HG03139 (cell line): ENCODE results near the gene NPB.

ENCODE experiments used
- ATAC-seq: cut with Tn5 transposase; IDR thresholded peaks from one replicate; pipeline ENCODE4 v1.9.1; 2021; ENCODE audit not compliant: unreplicated experiment

The NPB gene

DNA sequence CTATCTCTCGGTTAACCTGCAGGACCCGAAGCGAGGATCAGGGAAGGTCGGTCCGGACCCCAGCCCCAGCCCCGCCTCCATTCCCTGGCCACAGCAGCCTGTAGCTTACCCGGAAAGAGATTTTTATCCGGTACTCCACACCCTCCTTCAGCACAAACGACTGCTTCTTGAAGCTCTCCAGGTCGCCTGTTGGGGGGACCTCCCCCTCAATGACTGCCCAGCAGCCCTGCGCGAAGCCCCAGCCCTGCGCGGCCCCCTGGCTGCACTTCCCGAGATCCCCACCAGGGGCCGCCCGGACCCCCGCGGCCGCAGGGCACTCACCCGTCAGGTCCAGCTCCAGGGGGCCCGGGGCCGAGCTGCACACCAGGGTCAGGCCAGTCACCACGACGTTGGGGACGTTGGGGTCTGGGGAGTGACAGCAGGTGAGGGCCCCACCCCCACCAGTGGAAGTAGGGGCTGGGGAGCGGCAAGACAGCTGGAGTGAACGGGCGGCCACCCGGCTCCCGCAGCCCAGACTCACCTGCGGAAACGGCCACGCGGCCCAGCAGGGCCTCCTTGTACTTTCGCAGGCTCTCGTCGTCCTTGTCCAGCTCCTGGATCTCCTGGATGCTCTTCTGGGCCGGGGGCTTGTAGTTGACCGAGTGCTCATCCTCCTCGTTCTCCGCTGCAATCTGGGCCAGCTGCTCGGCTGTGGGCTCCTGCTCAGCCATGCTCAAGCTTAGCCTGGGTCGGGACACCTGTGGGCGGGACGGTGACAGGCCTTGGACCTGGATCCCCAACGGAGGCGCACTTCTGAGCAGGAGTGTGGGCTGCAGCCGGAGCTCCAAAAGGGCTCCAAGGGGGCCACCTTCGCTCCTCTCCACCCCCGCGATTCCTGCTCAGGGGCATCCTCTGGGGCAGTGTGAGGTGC lies 32.6 kb upstream of the NPB start:
- ATAC-seq: no peak

DNA sequence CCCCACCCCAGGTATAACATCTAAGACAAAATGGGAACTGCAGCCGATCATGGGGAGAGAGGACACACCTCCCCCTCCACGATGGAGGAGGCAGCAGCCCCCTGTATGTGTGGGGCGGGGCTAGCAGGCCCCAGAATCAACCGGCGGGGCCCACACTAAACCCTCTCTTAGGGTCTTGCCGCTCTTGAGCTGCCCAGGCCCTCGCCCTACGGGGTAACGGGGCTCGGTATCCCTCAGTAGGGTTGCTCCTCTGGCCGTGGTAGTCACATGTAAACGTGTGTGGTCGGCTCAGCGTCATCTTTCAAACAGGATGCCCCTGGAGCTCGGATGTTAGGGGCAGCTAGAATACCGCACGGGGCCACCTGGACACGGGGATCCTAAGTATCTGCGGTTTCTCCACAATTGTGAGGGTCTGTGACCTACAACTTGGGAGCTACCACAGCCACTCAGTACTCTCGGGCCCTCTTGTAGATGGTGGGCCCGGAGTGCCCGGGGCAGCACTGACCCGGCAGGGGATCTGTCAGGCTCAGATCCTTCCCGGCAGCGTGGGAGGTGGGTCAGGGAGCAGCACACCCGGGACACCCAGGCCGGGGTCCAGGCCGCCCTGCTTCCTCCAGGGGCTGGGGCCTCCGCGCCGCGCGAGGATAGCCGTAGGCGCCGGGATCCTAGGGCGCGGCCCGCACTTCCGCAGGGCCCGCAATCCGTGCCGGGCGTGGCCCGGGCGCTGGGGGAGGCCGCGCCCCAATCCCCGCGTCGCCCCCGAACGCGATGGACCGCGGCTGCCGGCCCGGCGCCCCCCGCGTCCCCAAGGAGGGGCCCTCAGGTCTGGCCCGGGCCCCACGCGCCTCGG lies 31.7 kb upstream of the NPB start:
- no peak for ATAC-seq

DNA sequence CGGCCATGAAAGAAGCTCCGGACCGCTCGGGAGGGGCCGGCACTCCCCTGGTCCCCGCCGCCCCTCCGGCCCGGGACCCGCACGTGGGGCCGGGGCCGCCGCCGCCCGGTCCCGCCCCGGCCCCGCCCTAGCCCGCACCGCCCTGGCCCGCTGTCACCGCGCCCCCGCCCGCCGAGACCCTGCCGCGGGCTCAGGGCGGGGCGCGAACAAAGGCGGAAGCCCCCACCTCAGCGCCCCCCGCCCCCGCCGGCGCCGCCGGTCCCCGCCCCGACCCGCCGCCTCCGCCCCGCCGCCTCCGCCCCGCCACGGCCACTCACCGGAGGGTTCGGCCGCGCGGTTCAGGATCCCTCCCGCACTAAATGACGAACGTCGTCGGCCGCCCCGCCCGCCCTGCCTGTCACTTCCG lies 31.1 kb upstream of the NPB start, which contains the start of gene ARHGDIA:
ARHGDIA (minus strand) TSS at position 357 of the 406 bp plus-strand sequence. CDS start 1,407 bp downstream, outside the sequence.
- no peak for ATAC-seq

DNA sequence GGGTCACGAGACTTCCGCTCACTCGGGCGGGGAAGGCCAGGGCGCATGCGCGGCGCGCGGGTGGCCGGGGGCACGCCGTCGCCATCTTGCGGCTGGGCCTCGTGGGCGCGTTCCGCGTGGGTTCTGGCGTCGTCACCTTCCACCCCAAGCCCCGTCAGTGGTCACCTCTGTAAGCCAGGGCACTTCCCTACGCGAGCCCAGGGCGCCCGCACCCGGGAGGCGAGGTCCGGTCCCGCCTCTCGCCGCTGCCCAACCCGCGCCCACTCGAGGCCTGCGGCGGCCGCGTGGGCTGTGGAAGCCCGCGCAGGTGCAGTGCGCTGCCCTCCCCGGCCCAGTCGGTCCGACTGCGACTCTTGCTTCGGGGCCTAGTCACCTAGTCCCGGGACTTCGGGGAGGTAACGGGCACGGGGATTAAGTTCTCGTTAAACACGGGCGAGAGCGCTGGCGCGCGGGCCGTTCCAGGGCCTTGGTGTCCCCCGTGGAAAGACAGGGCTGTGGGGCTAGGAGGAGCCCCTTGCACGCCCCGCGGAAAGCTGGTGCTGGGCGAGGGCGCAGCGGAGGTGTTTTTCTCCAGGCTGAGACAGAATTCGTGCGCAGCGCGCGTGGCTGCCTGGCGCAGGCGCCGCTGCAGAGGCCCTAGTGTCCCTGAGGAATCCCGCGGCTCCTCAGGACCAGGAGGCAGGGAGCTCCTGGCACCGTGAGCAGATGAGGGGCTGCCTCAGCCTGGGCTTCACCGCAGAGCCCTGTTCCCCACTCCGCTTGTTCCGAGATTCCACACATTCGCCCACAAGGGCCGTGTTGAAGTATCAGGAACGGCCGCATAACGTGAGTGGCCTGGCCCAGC lies 30.4 kb upstream of the NPB start:
- ATAC-seq: peak; percentile 47

DNA sequence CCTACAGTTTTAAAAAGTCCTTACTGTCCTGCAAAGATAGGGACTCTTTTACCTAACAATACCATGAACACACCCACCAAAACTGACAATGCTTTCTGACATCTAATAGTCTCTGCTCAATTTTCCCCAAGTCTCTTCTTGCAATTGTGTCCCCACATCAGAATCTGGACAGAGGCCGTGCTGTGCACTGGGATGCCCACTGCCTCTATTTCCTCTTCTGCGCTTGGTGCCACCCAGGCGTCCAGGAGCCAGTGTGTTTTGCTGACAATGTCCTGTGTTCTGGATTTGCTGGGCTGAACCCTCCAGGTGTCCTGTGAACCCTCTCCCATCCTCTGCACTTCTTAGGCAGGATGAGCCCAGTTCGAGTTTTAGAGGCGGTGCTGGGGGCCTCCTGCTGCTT lies 24.5 kb upstream of the NPB start:
- no peak for ATAC-seq

DNA sequence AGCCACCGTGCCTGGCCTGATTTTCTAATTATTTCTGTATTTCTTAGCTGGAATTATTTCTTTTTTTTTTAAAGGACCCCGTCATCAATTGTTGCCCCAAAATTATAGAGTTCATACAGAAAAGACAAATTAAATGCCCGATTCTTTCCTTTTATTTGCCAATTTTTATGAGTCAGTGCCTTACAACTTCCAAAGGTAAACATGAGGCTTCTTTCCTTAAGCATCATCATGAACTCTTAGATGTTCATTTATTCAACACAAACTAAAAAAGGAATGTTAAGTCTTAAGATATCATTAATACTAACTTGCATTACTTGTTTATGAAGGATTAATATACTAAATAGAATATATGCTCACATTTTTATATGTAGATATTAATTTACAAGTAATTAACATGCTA lies 23.7 kb upstream of the NPB start:
- no peak for ATAC-seq

DNA sequence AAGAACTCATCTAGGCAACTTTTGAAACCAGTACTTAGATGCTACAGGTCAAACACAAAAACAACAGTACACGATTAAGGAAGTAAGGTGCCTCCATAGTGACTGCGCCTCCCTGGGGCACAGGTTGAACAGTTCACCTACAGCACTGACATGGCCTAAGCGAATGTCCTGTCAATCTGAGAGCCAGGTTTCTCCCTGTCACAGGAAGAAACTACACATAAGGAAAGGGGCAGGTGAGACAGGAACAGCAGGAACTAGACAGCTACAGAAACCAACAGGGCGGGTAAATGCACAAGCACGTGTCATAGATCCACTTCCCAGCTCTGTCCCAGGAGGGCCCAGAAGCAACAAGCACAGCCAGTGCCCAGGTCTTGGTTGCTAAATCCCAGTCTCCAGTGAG lies 22.9 kb upstream of the NPB start:
- no peak for ATAC-seq

DNA sequence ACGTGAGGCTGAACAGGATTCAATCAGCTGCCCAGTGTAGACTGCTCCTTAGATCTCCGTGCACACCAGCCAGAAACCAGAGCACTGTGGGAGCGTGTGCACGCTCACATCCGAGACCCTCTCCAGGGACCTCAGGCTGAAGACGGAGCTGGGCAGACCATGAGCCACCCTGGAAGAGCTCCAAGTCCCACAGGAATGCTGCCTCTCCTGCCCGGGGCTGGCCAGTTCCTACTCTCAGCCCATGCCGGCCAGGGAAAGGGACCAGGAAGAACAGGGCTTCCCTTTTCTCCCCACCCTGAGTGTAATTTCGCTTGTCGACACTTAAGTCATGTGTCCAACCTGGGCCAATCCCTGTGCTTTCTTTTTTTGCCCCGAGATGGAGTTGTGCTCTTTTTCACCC lies 17.5 kb upstream of the NPB start:
- no peak for ATAC-seq

DNA sequence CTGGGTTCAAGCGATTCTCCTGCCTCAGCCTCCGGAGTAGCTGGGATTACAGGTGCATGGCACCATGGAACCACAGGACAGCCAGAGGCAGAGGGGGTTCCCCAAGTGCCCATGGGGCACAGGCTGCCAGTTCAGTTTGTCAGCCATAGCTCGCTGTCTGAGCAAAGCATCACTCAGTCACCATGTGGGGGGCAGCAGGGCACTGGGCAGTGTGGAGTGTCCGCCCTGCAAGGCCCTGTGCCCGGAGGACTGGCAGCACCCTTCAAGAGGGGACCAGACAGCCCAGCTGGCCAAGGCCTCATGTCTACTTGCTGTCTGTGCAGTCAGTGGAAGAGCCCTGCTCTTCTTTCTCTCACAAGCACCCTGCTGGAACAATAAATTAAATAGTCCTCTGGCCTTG lies 17.1 kb upstream of the NPB start:
- no peak for ATAC-seq

DNA sequence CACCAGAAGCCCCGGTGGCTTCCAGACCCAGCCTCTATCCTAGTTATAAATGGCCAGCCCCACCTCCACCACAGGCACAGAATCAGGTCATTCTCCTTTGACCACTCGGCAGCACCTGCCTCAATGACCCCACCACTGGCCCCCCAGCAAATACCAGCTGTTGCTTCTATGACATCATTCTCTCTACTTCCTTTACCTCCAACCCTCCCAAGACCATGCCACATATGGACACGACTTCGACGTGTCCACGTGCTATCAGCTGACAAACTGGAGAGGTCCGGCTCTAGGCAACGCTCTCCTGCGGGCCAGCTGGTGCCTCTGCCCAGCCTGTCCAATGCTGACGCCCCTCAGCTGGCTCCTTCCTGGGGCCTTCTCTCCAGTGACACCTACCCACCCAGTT lies 16.6 kb upstream of the NPB start:
- no peak for ATAC-seq

DNA sequence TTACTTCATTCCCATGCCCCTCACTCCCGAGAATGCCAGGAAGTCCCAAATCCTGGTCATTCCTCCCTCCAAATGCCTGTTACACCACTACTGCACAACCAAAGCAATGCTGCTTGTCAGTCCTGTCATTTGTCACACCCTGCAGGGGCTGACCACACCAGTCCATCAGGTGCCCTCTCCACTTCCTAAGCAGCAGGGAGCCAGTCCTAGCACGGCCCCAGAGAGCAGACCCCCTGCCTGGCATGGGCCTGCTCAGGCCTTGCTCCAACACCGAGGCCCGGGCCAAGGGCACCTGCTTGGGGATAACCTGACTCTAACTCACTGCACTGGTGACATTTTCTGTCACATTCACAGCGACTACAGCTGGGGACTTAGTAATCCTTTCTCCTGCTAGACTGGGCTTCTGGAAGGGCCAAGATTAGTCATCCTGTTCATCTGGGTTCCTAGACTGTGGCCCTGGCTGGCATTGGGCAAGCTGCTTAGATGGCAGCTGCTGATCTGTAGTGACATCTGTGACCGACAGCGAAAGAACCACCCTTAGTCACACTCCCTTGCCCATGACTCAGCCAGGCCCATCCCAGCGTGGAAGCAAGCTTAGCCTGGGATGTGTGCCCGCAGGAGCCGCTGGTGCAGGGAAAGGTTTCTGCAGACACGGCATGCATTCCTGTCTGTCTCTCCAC lies 16.0 kb upstream of the NPB start:
- no peak for ATAC-seq

DNA sequence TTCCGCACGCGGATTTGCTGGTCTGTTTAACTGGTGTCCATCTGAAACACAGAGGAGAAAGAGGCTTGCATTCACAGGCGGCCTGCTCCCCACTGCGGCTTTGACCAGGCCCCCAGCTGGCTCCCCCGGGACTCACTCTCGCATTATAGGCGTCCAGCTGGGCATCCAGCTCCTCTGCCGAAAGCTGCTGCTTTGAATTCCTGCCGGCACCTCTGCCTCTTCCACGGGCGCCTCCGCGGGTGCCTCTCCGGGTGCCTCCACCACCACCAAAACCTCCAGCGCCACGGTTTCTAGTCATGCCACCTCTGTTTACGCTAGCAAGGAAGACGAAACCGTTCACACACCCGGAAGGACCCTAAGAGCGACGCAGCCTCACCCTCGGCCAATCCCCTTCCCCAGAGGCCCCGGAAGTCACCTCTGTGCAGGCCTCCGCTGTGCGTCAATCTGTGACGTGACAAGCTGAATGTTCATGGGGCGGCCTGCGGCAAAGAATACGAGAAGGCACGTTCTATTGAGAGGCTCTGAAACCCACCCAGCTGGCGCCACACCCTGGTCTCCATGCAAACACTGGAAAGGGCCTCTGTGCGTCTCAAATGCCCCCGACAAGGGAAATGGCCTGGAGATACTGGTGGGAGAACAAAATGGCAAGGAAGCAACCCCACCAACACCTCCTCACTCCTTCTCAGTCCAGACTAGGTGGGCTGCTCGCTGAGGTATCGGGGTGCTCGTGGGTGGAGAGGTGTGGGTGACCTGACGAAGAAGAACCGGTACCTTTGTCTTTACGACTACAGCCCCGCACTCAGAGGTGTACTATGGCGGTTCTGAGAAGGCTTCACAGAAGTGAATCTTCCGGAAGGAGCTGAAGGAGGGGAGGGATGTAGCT lies 13.7 kb upstream of the NPB start:
- no peak for ATAC-seq

DNA sequence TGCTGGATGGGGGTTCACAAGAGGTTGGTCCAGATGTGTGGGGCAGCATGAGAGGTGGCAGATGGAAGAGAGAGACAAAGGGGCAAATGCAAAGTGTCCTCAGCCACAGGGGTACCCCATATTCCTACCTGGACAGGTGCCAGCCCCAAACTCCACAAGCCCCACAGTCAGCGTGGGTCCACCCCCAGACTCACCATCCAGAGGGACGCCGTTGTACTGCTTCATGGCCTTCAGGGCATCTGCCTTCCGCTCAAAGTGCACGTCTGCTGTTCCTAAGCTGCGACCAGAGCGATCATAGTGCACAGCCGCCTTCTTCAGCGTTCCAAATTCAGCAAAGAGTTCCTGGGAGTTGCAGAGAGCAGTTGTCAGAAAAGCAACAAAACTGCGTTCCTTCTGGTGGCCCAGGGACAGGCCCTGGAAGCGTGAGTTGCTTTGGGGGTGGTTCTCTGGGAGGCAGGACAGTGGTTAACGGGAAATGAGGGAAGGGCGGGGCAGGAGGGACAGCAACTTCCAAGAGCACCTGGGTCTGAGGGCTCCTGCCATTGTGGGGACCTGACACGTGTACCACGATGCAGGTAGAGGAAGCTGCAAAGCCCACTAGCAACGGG lies 12.9 kb upstream of the NPB start:
- ATAC-seq: no peak

DNA sequence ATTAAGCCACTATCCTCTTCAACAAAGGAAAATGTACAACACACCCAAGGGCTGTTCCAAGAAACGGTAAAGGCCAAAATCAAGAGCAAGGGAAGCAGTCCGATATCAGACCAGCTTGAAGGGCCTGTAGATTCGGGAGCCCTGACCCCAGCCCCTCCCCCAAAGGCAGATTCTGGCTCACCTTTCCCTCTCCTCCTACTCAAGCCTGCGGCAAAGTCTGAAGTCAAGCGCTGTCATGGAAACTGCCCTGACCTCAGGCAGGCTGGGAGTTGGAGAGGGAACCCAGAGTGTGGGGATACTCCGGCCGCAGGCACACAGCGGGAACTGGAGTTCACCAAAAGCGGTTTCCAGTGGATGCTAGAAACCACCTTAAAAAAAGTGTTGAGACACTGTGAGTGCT lies 12.4 kb upstream of the NPB start:
- ATAC-seq: no peak

DNA sequence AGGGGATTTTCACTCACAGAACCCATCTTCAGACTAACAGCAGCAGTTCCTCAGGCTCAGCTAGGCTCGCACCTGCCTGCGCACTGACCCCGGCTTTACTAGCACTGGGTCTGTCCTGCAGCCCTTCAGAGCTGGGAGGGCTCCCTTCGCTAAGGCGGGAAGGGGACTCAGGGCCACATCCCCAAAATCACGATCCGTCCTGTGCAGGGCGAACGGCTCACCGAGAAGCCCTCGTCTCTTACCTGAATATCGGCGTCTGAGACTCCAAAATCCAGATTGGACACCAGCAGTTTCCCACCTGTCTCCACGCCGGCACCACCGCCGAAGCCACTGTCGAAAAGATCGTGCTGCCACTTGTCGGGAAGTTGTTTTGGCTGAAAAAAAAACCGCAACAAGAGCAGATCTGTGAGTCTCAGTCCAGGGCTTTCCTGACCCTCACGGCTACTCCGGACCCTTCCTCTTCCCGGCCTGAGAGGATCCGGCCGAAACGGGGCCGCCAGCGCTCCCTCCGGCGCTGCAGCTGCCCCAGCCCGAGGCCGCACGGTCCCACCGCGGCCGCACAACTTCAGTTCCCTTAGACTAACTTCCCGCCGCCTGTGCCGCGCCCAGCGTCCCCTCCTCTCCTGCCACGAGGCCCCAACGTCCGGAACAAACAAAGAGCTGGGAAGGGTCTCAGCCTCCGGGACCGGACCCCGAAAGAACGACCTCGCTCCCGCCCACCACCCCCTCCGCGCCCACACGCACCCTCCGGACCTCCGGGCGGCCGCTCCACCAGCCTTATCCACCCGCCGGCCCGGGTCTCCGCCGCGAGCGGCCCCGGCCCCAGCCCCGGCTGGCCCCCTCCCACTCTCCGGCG lies 11.4 kb upstream of the NPB start:
- ATAC-seq: no peak

DNA sequence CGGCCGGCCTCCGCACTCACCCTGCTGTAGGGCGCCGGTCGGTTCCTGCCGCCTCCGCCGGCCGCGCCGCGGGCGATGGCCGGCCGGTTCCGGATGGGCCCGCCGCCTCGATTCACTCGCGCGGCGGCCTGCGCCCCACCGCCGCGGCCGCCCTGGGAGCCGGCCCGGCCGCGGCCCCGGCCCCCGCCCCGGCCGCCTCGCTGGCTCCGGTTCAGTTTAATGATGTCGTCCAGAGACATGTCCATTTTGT lies 10.8 kb upstream of the NPB start:
- ATAC-seq: no peak

DNA sequence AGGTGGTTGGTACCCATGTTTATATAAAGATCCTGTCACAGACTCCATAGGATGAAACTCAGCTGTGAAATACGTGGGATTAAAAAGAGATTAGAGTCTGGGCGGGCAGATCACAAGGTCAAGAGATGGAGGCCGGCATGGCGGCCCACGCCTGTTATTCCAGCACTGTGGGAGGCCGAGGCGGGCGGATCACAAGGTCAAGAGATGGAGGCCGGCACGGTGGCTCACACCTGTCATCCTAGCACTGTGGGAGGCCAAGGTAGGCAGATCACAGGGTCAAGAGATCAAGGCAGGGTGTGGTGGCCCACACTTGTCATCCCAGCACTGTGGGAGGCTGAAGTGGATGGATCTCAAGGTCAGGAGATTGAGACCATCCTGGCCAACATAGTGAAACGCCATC lies 6.6 kb upstream of the NPB start:
- ATAC-seq: no peak

DNA sequence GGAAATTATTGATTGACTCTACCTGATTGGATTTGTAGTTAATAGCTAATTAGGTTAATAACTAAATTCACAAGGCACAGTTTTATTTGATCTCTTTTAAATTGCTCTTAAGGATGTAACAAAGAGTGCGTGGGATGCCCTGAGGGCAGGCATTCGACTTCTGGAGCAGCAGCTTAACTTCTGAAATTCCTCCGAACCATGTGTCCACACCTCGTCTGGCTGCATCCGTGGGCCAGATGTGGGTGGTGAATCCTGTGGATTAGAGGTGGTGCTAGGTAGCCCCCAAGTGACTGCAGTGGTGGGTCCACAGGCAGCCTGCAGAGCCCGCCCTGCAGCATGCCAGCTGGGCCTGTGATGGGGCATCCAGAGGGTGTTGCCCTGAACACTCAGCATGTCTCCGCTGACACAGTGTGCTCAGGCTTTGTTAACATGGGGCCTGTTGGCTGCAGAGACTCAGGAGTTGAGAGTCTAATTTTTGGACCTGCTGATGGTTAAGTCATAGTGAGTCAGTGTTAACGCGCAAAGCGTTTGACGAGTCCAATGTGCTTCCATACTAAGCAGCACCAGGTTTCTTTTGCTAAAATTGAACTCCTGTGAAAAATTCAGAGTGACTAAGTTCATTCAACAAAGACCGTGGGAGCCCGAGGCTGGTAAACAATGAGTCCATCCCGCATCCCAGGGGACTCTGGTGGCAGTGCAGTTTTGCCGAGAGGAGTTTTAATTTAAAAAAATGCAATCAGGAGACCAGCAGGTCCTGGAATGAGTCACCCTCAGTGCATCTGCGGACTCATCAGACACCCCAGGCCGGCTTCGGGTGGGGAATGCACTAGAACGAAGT lies 3.8 kb upstream of the NPB start:
- no peak for ATAC-seq
